OCI-LY1 (cell line): Measurements from ENCODE around the gene DNMT3A.

Source experiments
- CTCF ChIP-seq: fragments of 200-600 bp; sonication (generic), shearing (Covaris generic); IDR thresholded peaks from 2 replicates; pipeline ENCODE4 v1.5.1; 2017; ENCODE audit warnings: mild to moderate bottlenecking, antibody characterized with exemption, low read length, moderate library complexity, mixed read lengths
- EZH2 ChIP-seq: fragments of 200-600 bp; sonication (generic), shearing (Covaris generic); IDR thresholded peaks from 2 replicates; pipeline ENCODE4 v1.8.0; 2017; ENCODE audit warnings: borderline replicate concordance, mixed run types, mild to moderate bottlenecking, antibody characterized with exemption, low read length, moderate library complexity, mixed read lengths

- no peak for TF ChIP-seq CTCF
- TF ChIP-seq EZH2: no peak
Measured at GRCh38 chr2:25313711-25314513, 27.8 kb downstream of the DNMT3A start.
